Measurements from ENCODE around the gene ITK.

Gene ITK

GRCh38 chr5:157180374-157181264 lies at the start of gene ITK:
Gene ITK (plus strand): TSS chr5:157180840. CDS start chr5:157180978, 138 bp downstream.
- TF ChIP-seq GATA3 (IDR thresholded peaks at IDR 0.05; ENCODE audit: low read depth, low read length) (no peak), GATA2 (IDR thresholded peaks at IDR 0.05; ENCODE audit: low read depth, low read length) (no peak)

GRCh38 chr5:157130925-157131324 lies 49.7 kb upstream of the ITK start:
- TF ChIP-seq GATA3 (IDR thresholded peaks at IDR 0.05; ENCODE audit: low read depth, low read length): no peak
- TF ChIP-seq GATA2 (IDR thresholded peaks at IDR 0.05; ENCODE audit: low read depth, low read length): peak; percentile 47; the same call in 1 of the 2 replicates

GRCh38 chr5:157132281-157132612 lies 48.4 kb upstream of the ITK start:
- TF ChIP-seq GATA2 (IDR thresholded peaks at IDR 0.05; ENCODE audit: low read depth, low read length): no peak
- TF ChIP-seq GATA3 (IDR thresholded peaks at IDR 0.05; ENCODE audit: low read depth, low read length): no peak

GRCh38 chr5:157137691-157138090 lies 42.9 kb upstream of the ITK start:
- TF ChIP-seq GATA3 (IDR thresholded peaks at IDR 0.05; ENCODE audit: low read depth, low read length) (no peak), GATA2 (IDR thresholded peaks at IDR 0.05; ENCODE audit: low read depth, low read length) (no peak)

- no peak for TF ChIP-seq GATA3 (IDR thresholded peaks at IDR 0.05; ENCODE audit: low read depth, low read length)
- no peak for TF ChIP-seq GATA2 (IDR thresholded peaks at IDR 0.05; ENCODE audit: low read depth, low read length)
Measured at GRCh38 chr5:157142317-157143126, 38.1 kb upstream of the ITK start, which contains the start of gene MED7. Gene MED7 (minus strand): TSS chr5:157142865. CDS start chr5:157139431, 3,434 bp downstream.

- TF ChIP-seq GATA3 (IDR thresholded peaks at IDR 0.05; ENCODE audit: low read depth, low read length) (no peak), GATA2 (IDR thresholded peaks at IDR 0.05; ENCODE audit: low read depth, low read length) (no peak)
Measured at GRCh38 chr5:157143127-157143971, 37.3 kb upstream of the ITK start.

- TF ChIP-seq GATA2 (IDR thresholded peaks at IDR 0.05; ENCODE audit: low read depth, low read length) (no peak), GATA3 (IDR thresholded peaks at IDR 0.05; ENCODE audit: low read depth, low read length) (no peak)
Measured at GRCh38 chr5:157148734-157149615, 31.7 kb upstream of the ITK start.

GRCh38 chr5:157150995-157151394 lies 29.6 kb upstream of the ITK start:
- TF ChIP-seq GATA3 (IDR thresholded peaks at IDR 0.05; ENCODE audit: low read depth, low read length) (no peak), GATA2 (IDR thresholded peaks at IDR 0.05; ENCODE audit: low read depth, low read length) (no peak)

- TF ChIP-seq GATA2 (IDR thresholded peaks at IDR 0.05; ENCODE audit: low read depth, low read length) (no peak), GATA3 (IDR thresholded peaks at IDR 0.05; ENCODE audit: low read depth, low read length) (no peak)
Measured at GRCh38 chr5:157155297-157155696, 25.3 kb upstream of the ITK start.

GRCh38 chr5:157157293-157157891 lies 23.2 kb upstream of the ITK start:
- TF ChIP-seq GATA3 (IDR thresholded peaks at IDR 0.05; ENCODE audit: low read depth, low read length): no peak
- TF ChIP-seq GATA2 (IDR thresholded peaks at IDR 0.05; ENCODE audit: low read depth, low read length): no peak

- no peak for TF ChIP-seq GATA2 (IDR thresholded peaks at IDR 0.05; ENCODE audit: low read depth, low read length)
- no peak for TF ChIP-seq GATA3 (IDR thresholded peaks at IDR 0.05; ENCODE audit: low read depth, low read length)
Measured at GRCh38 chr5:157159209-157159751, 21.4 kb upstream of the ITK start.

GRCh38 chr5:157160001-157160400 lies 20.6 kb upstream of the ITK start:
- TF ChIP-seq GATA3 (IDR thresholded peaks at IDR 0.05; ENCODE audit: low read depth, low read length): no peak
- no peak for TF ChIP-seq GATA2 (IDR thresholded peaks at IDR 0.05; ENCODE audit: low read depth, low read length)

Data from SH-SY5Y (cell line).